ENCODE measurements around the gene ENTPD3. TPM values are rescaled to one million over a fixed set of nuclear protein-coding genes. Genes with fewer than 3 reads are reported as not detected.

ENTPD3 gene
- total RNA-seq, 2 experiments from 2014 or later, result not detected

- Histone ChIP-seq H3K4me3 (ENCODE audit: low read depth, low read length, poor library complexity, severe bottlenecking) (peak overlapping the region; percentile 72), H2AFZ (ENCODE audit: low read length) (peak overlapping the region; percentile 87), H3K9me2 (ENCODE audit: insufficient read depth, low read length) (no peaks in the 10 kb centered on the region), H3K27ac (ENCODE audit: low read depth, low read length, poor library complexity, severe bottlenecking) (peak overlapping the region; percentile 64), H3K4me2 (ENCODE audit: low read length) (peak overlapping the region; percentile 86), H3K9me3 (ENCODE audit: low read length) (no peaks in the 10 kb centered on the region), H4K20me1 (ENCODE audit: insufficient read depth, low read length) (peaks cover 3% of the 10 kb centered on the region; the same call in 1 of the 2 replicates), H3K79me2 (ENCODE audit: insufficient read depth, low read depth, low read length) (peaks cover 16% of the 10 kb centered on the region), H3K36me3 (ENCODE audit: insufficient read depth, low read length) (peaks cover 8% of the 10 kb centered on the region), H3K4me1 (ENCODE audit: insufficient read depth, low read length, poor library complexity, severe bottlenecking) (peaks cover 26% of the 10 kb centered on the region)
- BruUV-seq (replicated peaks), result no TSS peak
- TF ChIP-seq EZH2phosphoT487 (IDR thresholded peaks at IDR 0.05; ENCODE audit: borderline replicate concordance, low read depth, low read length), result no peak
- no peak for TF ChIP-seq CTCF (conservative IDR thresholded peaks at IDR 0.05; ENCODE audit: low read length)
- POLR2A ChIA-PET, result interaction anchor here (0.5 to 2.5 kb wide), 8 partner anchors 8 to 171 kb away, joined by 3 to 8 read pairs (median 3); partner anchors contain the start of gene ZNF621
- CTCF ChIA-PET (ENCODE audit: unreplicated experiment), result no interaction called here
- peak; percentile 98 for DNase-seq (ENCODE audit: low spot score)
- intact Hi-C loops (cut with micrococcal nuclease; ENCODE audit: unreplicated experiment), result loop anchor here (1.0 to 10.0 kb wide), 4 partner anchors 71 to 1512 kb away; partner anchors contain the start of genes EIF1B, ULK4 and ZNF621
Measured at GRCh38 chr3:40452876-40453730, 66.1 kb downstream of the ENTPD3 start.

- H3K9me3 ChIP-seq (ENCODE audit: low read length), result no peaks in the 10 kb centered on the region
- CTCF ChIA-PET (ENCODE audit: unreplicated experiment), result no interaction called here
- BruUV-seq (replicated peaks), result no TSS peak
- H4K20me1 ChIP-seq (ENCODE audit: insufficient read depth, low read length), result peaks cover 12% of the 10 kb centered on the region
- H3K9me2 ChIP-seq (ENCODE audit: insufficient read depth, low read length), result no peaks in the 10 kb centered on the region
- H2AFZ ChIP-seq (ENCODE audit: low read length), result peak overlapping the region; percentile 56; the same call in 1 of the 2 replicates
- no peak for DNase-seq (ENCODE audit: low spot score)
- POLR2A ChIA-PET, result interaction anchor here (0.8 to 2.5 kb wide), 5 partner anchors 12 to 142 kb away, joined by 3 to 7 read pairs (median 3); partner anchors contain the start of gene ZNF621
- intact Hi-C loops (cut with micrococcal nuclease; ENCODE audit: unreplicated experiment), result loop anchor here (1.0 to 10.0 kb wide), 4 partner anchors 70 to 1511 kb away; partner anchors contain the start of genes EIF1B, ULK4 and ZNF621
- H3K79me2 ChIP-seq (ENCODE audit: insufficient read depth, low read depth, low read length), result peaks cover 25% of the 10 kb centered on the region
- H3K4me2 ChIP-seq (ENCODE audit: low read length), result peak overlapping the region; percentile 86
- H3K4me3 ChIP-seq (ENCODE audit: low read depth, low read length, poor library complexity, severe bottlenecking), result peak overlapping the region; percentile 72
- TF ChIP-seq EZH2phosphoT487 (IDR thresholded peaks at IDR 0.05; ENCODE audit: borderline replicate concordance, low read depth, low read length) (no peak), CTCF (conservative IDR thresholded peaks at IDR 0.05; ENCODE audit: low read length) (0 out of 2 replicates have a peak, but pooled peaks have one; percentile 19)
- no peak overlapping the region for H3K27ac ChIP-seq (ENCODE audit: low read depth, low read length, poor library complexity, severe bottlenecking)
- H3K36me3 ChIP-seq (ENCODE audit: insufficient read depth, low read length), result peaks cover 17% of the 10 kb centered on the region
- peaks cover 34% of the 10 kb centered on the region for H3K4me1 ChIP-seq (ENCODE audit: insufficient read depth, low read length, poor library complexity, severe bottlenecking)
Measured at GRCh38 chr3:40453933-40454332, 66.9 kb downstream of the ENTPD3 start.

All from OCI-LY7 (cell line).